ENCODE data around the gene TMEM186. TPM values are rescaled to one million over a fixed set of nuclear protein-coding genes. Genes with fewer than 3 reads are reported as not detected.

The TMEM186 gene
- total and polyA plus RNA-seq, 9 of the 15 experiments (the other 6 are each of a cell fraction or from before 2014, with no cell fraction given), result 10.1 to 33.4 (median 16.4) TPM

DNA sequence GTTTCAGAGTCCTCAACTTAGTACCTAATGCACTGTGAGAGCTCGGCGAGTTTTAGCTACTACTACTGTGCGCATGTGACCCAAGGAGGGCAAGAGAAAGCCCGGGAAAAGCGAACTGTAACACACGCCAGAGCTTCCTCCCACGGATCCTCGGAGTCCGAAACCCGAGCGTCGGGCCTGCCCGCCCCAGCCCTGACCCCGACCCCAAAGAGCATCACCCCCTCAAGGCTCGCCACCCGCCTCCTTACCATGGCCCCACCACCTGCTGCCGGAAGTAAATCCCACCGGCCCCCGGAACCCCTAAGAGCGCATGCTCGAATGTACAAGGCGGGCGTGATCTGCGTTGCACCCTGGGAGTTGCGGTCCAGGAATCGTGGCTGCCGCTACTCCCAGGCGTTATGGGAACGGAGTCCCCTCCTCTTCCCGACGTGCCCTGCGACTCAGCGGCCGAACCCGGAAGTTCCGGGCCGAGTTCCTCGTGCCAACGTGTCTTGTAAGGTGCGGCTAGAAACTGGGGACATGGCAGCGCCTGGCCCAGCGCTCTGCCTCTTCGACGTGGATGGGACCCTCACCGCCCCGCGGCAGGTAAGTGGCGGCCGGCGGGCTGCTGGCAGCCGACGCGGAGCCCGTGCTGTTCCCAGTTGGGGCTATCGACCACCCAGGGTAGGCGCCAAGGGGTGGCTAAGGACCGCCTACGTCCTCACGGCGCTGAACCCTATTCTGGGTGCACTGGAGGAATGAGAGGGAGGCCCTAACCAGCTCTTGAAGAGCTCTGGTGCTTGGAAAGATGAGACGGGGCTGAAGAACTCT is at the start of gene TMEM186, which contains the start of gene PMM2 (continued):
- TF ChIP-seq PHF21A (IDR thresholded peaks at IDR 0.05; ENCODE audit: borderline replicate concordance, low read depth) (no peak), MTA3 (IDR thresholded peaks at IDR 0.05; ENCODE audit: borderline replicate concordance) (no peak; the same call in 1 of the 2 replicates), POLR3A (IDR thresholded peaks at IDR 0.05; ENCODE audit: borderline replicate concordance, extremely low read depth, insufficient read depth, insufficient read length) (no peak), CREM (IDR thresholded peaks at IDR 0.05; ENCODE audit: low read depth) (peak; percentile 86), TEAD1 (CRISPR knock-in tag; IDR thresholded peaks at IDR 0.05) (peak in 1 of 2 experiments; percentile 89; a peak in 1 of 4 replicates), GATAD2A (IDR thresholded peaks at IDR 0.05) (no peak), ZNF778 (CRISPR knock-in tag; IDR thresholded peaks at IDR 0.05) (no peak), SAFB2 (IDR thresholded peaks at IDR 0.05; ENCODE audit: borderline replicate concordance, low read depth, low read length, severe bottlenecking) (no peak), ZNF586 (CRISPR knock-in tag; conservative IDR thresholded peaks at IDR 0.05) (no peak), NR2F6 (CRISPR knock-in tag; IDR thresholded peaks at IDR 0.05) (no peak), ZBTB8A (IDR thresholded peaks at IDR 0.05; ENCODE audit: partially characterized antibody) (no peak), TCF7 (IDR thresholded peaks at IDR 0.05; ENCODE audit: borderline replicate concordance) (no peak), MTA2 (IDR thresholded peaks at IDR 0.05; ENCODE audit: low read depth) (no peak), ZFP36 (IDR thresholded peaks at IDR 0.05; ENCODE audit: low read depth, low read length, partially characterized antibody) (no peak), KAT7 (CRISPR knock-in tag; IDR thresholded peaks at IDR 0.05; ENCODE audit: borderline replicate concordance) (peak; percentile 93; the same call in 1 of the 2 replicates)
- TF ChIP-seq, protein P1, sequence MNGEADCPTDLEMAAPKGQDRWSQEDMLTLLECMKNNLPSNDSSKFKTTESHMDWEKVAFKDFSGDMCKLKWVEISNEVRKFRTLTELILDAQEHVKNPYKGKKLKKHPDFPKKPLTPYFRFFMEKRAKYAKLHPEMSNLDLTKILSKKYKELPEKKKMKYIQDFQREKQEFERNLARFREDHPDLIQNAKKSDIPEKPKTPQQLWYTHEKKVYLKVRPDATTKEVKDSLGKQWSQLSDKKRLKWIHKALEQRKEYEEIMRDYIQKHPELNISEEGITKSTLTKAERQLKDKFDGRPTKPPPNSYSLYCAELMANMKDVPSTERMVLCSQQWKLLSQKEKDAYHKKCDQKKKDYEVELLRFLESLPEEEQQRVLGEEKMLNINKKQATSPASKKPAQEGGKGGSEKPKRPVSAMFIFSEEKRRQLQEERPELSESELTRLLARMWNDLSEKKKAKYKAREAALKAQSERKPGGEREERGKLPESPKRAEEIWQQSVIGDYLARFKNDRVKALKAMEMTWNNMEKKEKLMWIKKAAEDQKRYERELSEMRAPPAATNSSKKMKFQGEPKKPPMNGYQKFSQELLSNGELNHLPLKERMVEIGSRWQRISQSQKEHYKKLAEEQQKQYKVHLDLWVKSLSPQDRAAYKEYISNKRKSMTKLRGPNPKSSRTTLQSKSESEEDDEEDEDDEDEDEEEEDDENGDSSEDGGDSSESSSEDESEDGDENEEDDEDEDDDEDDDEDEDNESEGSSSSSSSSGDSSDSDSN (IDR thresholded peaks at IDR 0.05; ENCODE audit: borderline replicate concordance in 1 of 2, low read depth in 2 of 2, low read length in 2 of 2), result no peak
- TF ChIP-seq, protein P2, sequence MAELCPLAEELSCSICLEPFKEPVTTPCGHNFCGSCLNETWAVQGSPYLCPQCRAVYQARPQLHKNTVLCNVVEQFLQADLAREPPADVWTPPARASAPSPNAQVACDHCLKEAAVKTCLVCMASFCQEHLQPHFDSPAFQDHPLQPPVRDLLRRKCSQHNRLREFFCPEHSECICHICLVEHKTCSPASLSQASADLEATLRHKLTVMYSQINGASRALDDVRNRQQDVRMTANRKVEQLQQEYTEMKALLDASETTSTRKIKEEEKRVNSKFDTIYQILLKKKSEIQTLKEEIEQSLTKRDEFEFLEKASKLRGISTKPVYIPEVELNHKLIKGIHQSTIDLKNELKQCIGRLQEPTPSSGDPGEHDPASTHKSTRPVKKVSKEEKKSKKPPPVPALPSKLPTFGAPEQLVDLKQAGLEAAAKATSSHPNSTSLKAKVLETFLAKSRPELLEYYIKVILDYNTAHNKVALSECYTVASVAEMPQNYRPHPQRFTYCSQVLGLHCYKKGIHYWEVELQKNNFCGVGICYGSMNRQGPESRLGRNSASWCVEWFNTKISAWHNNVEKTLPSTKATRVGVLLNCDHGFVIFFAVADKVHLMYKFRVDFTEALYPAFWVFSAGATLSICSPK (IDR thresholded peaks at IDR 0.05; ENCODE audit: borderline replicate concordance), result no peak
- TF ChIP-seq, protein P3, sequence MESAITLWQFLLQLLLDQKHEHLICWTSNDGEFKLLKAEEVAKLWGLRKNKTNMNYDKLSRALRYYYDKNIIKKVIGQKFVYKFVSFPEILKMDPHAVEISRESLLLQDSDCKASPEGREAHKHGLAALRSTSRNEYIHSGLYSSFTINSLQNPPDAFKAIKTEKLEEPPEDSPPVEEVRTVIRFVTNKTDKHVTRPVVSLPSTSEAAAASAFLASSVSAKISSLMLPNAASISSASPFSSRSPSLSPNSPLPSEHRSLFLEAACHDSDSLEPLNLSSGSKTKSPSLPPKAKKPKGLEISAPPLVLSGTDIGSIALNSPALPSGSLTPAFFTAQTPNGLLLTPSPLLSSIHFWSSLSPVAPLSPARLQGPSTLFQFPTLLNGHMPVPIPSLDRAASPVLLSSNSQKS (CRISPR knock-in tag; IDR thresholded peaks at IDR 0.05), result no peak

Measured in K562 (cell line).